ENCODE results near the gene CDH4. TPM values are rescaled to one million over a fixed set of nuclear protein-coding genes. Genes with fewer than 3 reads are reported as not detected.

CDH4 gene
- total and polyA plus RNA-seq, 9 donors = 0.12 to 4.4 (median 0.36) TPM

- WGBS, 3 donors = 85 to 90% (median 86%) methylated on average over 19 of the region's 19 CpGs
- intact Hi-C loops (cut with DNase I) = loop anchor here in 1 of 4 donors (5.0 kb wide), 1 partner anchor 47 kb away; no protein-coding TSS in a partner anchor
- Histone ChIP-seq H3K27me3 (no peaks in the 10 kb centered on the region), H3K9me3 (no peaks in the 10 kb centered on the region), H3K36me3 (no peaks in the 10 kb centered on the region), H3K4me3 (no peak overlapping the region), H3K27ac (no peak overlapping the region), H3K4me1 (ENCODE audit: insufficient read depth) (no peaks in the 10 kb centered on the region)
- no peak for DNase-seq
- TF ChIP-seq CTCF (IDR thresholded peaks at IDR 0.05) (no peak), EP300 (IDR thresholded peaks at IDR 0.05) (no peak), POLR2A (IDR thresholded peaks at IDR 0.05) (no peak)
These were observed 287.8 kb downstream of the CDH4 start for GRCh38 chr20:61539706-61540360.

- Histone ChIP-seq H3K27me3 (no peaks in the 10 kb centered on the region), H3K4me3 (no peak overlapping the region), H3K27ac (no peak overlapping the region), H3K36me3 (no peaks in the 10 kb centered on the region), H3K9me3 (no peaks in the 10 kb centered on the region), H3K4me1 (ENCODE audit: insufficient read depth) (no peaks in the 10 kb centered on the region)
- DNase-seq = no peak
- no peak for TF ChIP-seq CTCF (IDR thresholded peaks at IDR 0.05)
- no peak for TF ChIP-seq EP300 (IDR thresholded peaks at IDR 0.05)
- TF ChIP-seq POLR2A (IDR thresholded peaks at IDR 0.05) = no peak
- intact Hi-C loops (cut with DNase I) = no loop called here
- 75 to 85% (median 84%) methylated on average over 7 of the region's 7 CpGs for WGBS, 3 donors
These were observed 289.5 kb downstream of the CDH4 start for GRCh38 chr20:61541537-61541936.

DNA sequence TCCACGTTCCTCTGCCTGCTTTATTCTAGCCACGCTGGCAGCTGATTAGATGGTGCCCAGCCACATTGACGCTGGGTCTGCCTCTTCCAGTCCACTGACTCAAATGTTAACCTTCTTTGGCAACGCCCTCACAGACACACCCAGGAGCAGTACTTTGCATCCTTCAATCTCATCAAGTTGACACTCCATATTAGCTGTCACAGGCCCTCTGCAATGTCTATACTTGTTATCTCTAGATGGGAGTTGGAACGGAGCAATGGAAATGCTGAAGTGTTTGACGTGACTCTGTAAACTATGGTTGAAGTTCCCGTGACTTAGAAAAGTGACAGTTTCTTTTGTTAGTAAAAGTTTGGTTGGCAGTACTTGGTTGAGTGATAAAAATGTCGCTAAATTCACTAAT is 291.0 kb downstream of the CDH4 start:
- DNase-seq = no peak
- TF ChIP-seq EP300 (IDR thresholded peaks at IDR 0.05) = no peak
- no peaks in the 10 kb centered on the region for H3K27me3 ChIP-seq

DNA sequence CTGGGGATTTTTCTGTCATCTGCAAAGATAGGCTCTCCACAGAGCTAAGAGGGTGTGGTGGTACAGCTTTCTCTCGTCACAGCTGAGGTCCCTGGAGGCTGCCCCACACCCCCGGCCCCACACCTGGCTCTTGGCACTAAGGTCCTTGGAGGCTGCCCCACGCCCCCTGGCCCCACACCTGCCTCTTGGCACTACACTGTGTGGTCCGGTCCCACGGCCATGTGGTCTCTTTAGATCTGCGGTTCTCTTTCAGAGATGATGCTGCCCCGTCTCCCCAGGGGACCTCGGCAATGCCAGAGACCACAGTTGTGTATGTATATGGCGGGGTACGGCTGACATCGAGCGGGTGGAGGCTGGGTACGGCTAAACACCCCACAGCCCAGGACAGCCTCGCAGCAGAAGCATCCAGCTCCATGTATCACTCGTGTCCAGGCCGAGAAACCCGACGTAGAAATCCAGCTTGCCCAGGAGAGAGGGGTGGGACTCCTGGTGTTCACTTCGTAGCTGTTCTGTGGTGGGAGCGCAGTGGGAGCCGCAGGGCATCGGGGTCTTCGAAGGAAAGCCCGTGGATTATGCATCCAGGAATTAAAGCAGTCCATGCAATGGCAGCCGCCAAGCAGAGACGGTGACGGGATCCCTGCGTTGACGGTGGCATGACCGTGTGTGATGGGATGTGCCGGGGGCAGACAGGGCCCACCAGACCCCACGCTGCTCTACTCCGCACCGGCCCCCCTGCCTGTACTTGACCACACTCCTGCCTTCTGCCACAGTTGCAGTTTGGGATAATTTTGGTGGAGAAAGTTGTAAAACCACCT is 292.1 kb downstream of the CDH4 start:
- TF ChIP-seq CTCF (IDR thresholded peaks at IDR 0.05) (no peak), EP300 (IDR thresholded peaks at IDR 0.05) (no peak), POLR2A (IDR thresholded peaks at IDR 0.05) (no peak)
- intact Hi-C loops (cut with DNase I) = no loop called here
- Histone ChIP-seq H3K27me3 (no peaks in the 10 kb centered on the region), H3K36me3 (no peaks in the 10 kb centered on the region), H3K4me3 (no peak overlapping the region), H3K4me1 (ENCODE audit: insufficient read depth) (no peaks in the 10 kb centered on the region), H3K9me3 (no peaks in the 10 kb centered on the region), H3K27ac (no peak overlapping the region)
- no peak for DNase-seq
- WGBS, 3 donors = 78 to 87% (median 86%) methylated on average over 34 of the region's 34 CpGs

More for the DNA sequence above, 291.0 kb downstream of the CDH4 start:
- WGBS, 3 donors = 72 to 79% (median 74%) methylated on average over 8 of the region's 8 CpGs
- H3K36me3 ChIP-seq = no peaks in the 10 kb centered on the region
- no peak overlapping the region for H3K4me3 ChIP-seq
- no peaks in the 10 kb centered on the region for H3K9me3 ChIP-seq
- H3K27ac ChIP-seq = no peak overlapping the region
- H3K4me1 ChIP-seq (ENCODE audit: insufficient read depth) = no peaks in the 10 kb centered on the region
- intact Hi-C loops (cut with DNase I) = no loop called here

All from ovary (tissue), 9 donors.